ENCODE measurements around the gene CARMIL1.

GRCh38 chr6:25259756-25260155 is 19.4 kb upstream of the CARMIL1 start:
- no peak for TF ChIP-seq CTCF (conservative IDR thresholded peaks at IDR 0.05; ENCODE audit: low read length)
- TF ChIP-seq EZH2phosphoT487 (IDR thresholded peaks at IDR 0.05; ENCODE audit: borderline replicate concordance) = no peak
